Nucleus accumbens (tissue), 56 donors: ENCODE data around the gene UBB.
A peak's percentile ranks its signal among the peaks of the same experiment; 100 is the strongest.
"Not testable (repeated sequence)": the region's sequence is repeated elsewhere in the genome, so short reads cannot be mapped to it uniquely, and the experiment has no call there.

ENCODE experiments used
- DNase-seq, 56 donors: peaks; one replicate each; lab custom pipeline; 2025; lab: John Stamatoyannopoulos, UW

The UBB gene

GRCh38 chr17:16374146-16374938, 6.5 kb upstream of the UBB start:
- no peak for DNase-seq

DNA sequence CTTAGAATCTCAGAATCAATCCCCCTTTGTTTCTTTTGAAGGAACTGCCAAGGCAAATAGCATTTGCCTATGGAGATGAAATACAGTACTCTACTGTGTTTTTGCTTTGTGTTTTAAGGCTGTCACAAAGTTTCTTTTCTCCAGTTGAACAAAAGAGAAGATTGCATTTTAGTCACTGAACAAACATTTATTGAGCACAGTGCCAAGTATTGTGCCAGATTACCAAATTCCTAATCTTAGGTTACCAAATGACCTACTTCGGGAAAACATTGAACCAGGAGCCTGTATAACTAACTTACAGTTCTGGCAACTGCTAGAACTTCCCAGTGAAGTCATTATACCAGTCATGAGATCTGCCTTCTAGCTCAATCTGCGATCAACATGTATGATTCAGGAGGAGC, 3.0 kb upstream of the UBB start:
- peak in 10 of 56 donors; percentile 2 to 41 (median 21) for DNase-seq

DNA sequence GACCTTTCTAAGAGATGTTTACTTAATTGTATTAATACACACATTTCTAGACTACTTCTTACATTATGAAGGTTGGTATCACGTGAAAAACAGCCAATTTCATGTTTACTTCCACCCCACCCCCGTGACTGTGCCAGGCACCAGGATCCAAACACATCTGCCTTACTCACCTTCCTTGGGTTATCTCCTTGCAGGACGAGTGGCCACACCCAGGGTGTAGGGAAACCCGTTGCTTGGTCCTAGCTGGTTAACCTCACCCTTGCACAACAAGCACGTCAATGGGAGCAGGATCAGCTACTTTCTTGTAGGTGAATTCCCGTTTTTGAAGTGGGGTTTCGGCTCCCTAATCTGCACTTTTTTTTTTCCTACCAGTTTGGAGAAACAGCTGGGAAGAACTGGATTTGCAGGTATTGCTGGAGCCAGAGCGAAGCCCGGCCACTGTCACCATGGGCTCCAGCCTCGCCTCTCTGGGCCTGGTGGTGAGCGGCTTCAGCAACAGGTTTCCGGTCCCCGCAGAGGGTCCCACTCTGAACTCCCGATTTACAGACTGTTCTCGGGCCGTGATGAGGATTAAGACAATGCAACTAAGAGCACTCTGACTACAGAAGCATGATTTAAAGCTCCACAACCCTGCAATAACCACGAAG, 2.1 kb upstream of the UBB start:
- peak in 7 of 56 donors; percentile 6 to 57 (median 16) for DNase-seq

DNA sequence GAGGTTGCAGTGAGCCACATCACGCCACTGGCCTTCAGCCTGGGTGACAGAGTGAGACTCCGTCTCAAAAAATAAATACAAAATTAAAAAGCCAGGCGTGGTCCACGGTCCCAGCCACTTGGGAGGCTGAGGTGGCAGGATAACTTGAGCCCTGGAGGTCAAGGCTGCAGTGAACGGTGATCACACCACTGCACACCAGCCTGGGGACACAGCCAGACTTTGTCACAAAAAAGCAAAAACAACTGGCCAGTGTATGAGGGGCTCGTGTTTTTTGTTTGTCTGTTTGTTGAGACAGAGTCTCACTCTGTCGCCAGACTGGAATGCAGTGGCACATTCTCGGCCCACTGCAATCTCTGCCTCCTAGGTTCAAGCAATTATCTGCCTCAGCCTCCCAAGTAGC, 1.2 kb upstream of the UBB start:
- DNase-seq, result no peak

GRCh38 chr17:16381496-16381820, 567 bp downstream of the UBB start:
- peak in 1 of 56 donors; percentile 24 for DNase-seq

GRCh38 chr17:16383216-16383615, 2.3 kb downstream of the UBB start:
- DNase-seq, result no peak

DNA sequence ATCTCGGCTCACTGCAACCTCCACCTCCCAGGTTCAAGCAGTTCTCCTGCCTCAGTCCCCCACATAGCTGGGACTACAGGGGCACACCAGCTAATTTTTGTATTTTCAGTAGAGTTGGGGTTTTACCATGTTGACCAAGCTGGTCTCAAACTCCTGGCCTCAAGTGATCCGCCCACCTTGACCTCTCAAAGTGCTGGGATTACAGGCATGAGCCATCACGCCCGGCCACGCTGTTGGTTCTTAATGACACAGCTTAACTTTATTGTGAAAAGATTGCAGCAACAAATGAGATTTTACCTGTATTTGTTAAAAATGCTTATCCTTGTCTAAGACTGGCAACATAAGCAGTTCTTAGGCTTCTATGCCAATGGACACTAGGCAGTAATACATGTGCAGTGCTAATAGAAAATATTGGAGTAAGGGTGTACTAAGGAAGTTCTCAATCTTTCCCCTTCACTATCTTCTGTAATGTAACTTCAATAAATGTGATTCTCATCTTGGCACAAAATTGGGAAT, 2.9 kb downstream of the UBB start:
- no peak for DNase-seq

DNA sequence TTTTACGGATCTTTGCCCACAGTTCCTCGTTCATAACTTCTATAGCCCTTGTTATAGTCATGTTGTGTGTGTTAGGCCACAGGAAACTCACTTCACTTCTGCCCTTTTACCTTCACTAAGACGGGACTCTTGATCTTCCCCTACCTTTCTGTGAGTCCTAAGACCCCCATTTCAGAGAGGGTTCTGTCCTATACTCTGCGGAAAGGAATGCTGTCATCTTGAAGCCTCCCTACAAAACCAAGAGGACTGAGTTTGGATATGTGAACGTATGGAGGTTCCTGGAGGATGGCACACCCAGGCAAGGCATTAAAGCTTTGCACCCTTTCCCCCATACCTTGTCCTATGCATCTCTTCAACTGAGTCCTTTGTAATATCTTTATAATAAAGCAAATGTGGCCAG, 3.7 kb downstream of the UBB start:
- no peak for DNase-seq

GRCh38 chr17:16386126-16386507, 5.2 kb downstream of the UBB start:
- not testable (repeated sequence) for DNase-seq

DNA sequence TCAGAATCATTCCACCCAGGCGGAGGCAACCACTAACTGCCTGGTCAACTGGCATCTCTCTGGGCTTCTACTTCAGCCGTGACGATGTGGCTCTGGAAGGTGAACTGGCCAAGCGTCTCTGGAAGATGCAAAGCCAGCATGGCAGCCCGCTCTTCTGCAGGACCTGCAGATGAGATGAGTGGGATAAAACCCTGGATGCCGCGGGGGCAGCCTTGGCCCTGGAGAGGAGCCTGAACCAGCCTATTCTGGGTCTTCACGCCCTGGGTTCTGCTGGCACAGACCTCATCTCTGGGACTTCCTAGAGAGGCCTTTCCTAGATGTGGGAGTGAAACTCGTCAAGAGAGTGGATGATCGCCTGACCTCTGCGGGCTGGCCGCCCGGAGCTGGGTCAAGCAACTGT, 10.6 kb downstream of the UBB start:
- no peak for DNase-seq

- not testable (repeated sequence) for DNase-seq
These were observed 11.6 kb downstream of the UBB start for GRCh38 chr17:16392491-16392890.

DNA sequence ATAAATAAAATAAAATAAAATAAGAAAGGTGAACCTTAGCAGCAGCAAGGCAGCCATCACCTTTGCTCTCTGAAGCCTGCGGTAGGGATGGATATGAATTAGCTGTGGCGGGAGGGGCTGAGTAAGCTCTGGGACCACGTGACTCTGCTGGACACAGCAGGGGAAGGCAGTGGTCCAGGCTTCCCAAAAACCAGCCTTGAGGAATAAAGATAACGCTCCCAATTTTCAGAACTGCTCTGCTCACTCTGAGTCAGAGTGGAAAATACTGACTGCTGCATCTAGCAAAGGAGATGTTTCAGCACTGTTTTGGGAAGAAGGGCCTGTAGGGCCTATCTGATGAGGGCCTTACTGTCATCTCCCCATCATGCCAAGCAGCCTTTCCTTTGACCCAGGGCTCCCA, 15.0 kb downstream of the UBB start:
- DNase-seq, result not testable (repeated sequence)

- peak in 2 of 56 donors; percentile 17 to 23 for DNase-seq
These were observed 15.8 kb downstream of the UBB start for GRCh38 chr17:16396693-16397092.

DNA sequence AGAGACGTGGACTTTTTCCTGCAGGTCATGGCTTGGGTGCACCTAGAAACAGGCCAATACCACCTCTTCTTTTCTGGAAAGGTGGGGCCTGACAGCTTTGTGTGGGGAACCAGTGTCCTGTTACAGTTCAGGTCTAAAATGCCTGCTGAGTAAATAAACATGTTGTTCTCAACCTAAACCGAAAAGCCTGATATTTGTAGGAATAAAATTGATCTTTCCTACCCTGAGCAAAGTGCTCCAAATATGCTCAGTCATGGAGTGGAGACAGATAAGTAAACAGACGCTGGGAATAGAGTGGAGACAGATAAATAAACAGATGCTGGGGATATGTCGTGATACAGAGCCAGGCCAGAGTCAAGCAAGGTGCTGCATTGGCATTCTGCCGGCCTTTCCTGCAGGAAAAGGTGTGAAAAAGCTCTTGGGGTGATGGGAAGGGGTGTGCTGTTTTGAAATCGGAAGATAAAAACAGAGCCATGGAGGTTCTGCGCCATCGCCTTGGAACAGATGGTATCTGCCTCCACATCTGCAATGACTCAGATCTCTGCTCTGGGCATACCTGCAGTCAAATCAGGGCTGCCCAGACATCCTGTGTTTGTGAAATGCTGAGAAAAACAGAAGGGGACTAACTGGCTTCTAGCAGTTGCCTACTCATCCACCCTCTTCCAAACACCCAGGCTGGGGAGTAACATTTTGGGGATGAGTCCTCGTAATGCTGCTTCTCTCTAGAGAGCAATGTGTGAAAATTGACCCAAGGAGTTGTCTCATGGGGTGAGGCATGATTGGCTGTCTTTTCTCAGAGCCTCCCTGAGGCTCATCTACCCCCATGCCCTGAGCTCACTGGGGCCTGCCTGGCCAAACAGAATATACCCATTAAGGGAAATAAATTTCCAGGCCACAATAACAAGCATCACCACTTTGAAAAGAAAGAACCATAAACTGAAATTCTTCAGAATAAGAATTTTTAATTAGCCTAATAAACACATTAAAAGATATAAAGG, 17.7 kb downstream of the UBB start:
- no peak for DNase-seq

DNA sequence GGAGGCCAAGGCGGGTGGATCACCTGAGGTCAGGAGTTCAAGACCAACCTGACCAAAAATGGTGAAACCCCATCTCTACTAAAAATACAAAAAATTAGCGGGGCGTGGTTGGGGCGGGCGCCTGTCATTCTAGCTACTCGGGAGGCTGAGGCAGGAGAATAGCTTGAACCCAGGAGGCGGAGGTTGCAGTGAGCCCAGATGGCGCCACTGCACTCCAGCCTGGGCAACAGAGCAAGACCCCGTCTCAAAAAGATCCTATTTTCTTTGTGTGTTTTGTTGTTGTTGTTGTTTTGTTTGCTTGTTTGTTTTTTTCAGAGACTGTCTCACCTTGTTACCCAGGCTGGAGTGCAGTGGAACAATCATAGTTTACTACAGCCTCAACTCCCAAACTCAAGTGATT, 23.0 kb downstream of the UBB start:
- DNase-seq, result not testable (repeated sequence)

DNA sequence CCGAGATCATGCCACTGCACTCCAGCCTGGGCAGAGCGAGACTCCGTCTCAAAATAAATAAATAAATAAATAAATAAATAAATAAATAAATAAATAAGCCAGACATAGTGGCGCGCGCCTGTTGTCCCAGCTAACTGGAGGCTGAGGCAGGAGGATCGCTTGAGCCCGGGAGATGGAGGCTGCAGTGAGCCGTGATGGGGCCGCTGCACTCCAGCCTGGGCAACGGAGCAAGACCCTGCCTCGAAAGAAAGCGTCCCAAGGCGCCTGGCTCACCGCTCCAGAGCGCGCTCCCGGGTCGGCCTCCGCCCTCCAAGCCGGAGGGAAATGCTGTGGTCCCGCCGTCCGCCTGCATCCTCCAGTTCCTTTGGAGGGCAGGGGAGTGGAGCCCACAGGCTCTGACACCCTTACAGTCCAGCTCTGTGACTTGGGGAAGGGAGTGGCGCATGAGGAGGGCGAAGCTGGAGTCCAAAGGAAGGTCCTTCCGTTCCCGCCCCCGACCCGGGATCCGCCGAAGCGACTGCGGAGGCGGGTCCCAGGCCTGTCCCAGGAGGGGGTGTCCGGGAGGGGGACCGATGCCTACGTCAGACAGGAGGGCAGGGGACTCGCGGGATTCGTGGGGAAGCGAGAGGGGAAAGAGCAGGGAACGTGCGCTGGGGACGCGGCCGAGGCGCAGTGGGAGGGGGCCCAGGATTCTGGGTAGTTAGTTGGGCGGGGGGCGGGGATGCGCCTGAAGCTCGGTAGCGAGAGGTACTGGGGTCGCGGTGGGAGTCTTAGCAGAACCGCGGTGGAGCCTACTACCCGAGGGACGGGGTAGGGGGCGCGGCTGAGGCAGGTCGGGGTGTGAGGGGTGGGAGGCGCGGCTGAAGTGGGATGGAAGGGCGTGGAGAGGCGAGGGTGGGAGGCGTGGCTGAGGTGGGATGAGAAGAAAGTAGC, 26.1 kb downstream of the UBB start:
- DNase-seq, result peak in 6 of 56 donors; percentile 21 to 79 (median 34)

DNA sequence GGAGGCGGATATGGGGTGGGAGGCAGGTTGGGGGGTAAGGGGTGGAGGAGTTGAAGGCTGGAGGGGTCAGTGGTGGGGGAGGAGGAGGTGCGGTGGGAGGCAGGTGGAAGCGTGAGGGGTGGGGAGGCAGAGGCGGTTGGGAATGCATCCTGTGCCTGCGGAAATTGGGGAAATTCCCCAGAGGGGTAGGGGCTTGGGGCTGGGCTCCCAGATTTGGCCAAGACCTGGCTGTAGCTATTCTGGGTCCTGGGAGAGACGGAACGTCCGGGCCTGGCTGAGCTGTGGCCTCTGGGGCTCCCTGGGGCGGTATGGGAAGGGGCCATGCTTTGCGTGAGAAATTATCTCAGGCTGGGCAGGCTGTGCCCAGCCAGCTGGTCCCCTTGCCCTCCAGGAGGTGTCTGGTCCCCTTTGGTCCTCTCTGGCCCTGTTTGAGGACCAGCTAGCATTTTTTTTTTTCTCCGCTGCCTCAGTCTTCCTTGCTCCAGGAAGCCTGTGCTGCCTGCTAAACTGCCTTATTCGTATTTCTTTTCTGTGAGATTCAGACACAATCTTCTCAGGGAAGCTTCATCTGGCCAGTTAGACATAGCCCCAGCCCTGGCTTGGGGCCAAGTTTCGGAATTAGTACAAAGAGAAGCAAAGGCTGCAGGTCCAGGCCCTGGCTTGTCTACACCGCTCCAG, 27.2 kb downstream of the UBB start:
- DNase-seq, result peak in 27 of 56 donors; percentile 6 to 71 (median 23)

DNA sequence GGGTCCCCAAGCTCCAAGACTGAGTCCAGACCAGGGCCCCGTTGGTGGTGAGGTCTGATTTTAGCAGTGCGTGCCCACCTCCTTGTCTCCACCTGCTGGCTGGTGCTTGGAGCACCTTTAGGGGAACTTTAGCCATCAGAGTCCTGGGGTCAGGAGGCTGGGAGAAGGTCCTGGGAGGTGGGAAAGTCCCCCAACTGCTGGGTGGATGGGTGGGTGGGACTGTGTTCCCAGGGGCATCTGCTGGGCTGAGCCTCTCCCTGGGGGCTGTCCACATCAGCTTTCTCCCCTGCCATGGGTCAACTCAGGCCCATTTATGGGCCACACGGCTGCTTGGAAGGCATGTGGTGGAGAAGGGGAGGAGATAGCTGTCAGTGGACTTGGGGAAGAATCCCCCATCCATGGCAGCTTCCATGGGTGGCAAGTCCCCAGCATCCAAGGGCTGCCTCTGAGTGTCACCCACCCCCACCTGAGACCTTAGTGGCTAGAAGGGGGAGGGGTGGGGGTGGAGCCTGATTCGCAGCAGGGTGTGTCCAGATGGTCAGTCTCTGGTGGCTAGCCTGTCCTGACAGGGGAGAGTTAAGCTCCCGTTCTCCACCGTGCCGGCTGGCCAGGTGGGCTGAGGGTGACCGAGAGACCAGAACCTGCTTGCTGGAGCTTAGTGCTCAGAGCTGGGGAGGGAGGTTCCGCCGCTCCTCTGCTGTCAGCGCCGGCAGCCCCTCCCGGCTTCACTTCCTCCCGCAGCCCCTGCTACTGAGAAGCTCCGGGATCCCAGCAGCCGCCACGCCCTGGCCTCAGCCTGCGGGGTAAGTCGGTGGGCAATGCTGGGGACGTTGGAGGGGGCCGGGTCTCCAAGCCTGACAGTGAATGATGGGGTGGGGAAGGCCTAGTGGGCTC, 34.4 kb downstream of the UBB start, which contains the start of gene TRPV2:
Gene TRPV2, plus strand, starts transcription at position 541 of the 894 bp plus-strand sequence. CDS start 2,098 bp downstream, outside the sequence.
- no peak for DNase-seq
